OCI-LY1 (cell line): Measurements from ENCODE around the gene CD300A.

Source experiments
- H2AFZ ChIP-seq: fragments of 200-600 bp; sonication (generic), shearing (Covaris generic); 2 replicates; pipeline ENCODE4 v1.6.0; 2014; ENCODE audit warnings: antibody characterized with exemption, mild to moderate bottlenecking, low read length
- H3F3A ChIP-seq: fragments of 200-600 bp; sonication (generic), shearing (Covaris generic); 2 replicates; pipeline ENCODE4 v1.6.0; 2014; ENCODE audit warnings: mild to moderate bottlenecking, antibody characterized with exemption, low read length, moderate library complexity; ENCODE audit not compliant: insufficient read depth
- H3K27ac ChIP-seq: fragments of 200-600 bp; sonication (generic); 2 replicates; pipeline ENCODE4 v1.5.1; 2014; ENCODE audit warnings: low read length, mixed run types, mild to moderate bottlenecking, low read depth; ENCODE audit not compliant: poor library complexity, severe bottlenecking
- H3K27me3 ChIP-seq: fragments of 200-600 bp; sonication (generic); 2 replicates; pipeline ENCODE4 v1.6.0; 2014; ENCODE audit warnings: antibody characterized with exemption, mild to moderate bottlenecking, low read length, moderate library complexity; ENCODE audit not compliant: insufficient read depth
- H3K36me3 ChIP-seq: fragments of 200-600 bp; sonication (generic); 2 replicates; pipeline ENCODE4 v1.6.1; 2014; ENCODE audit warnings: mild to moderate bottlenecking, antibody characterized with exemption, low read length, moderate library complexity, mixed read lengths; ENCODE audit not compliant: insufficient read depth
- H3K4me1 ChIP-seq: fragments of 200-600 bp; sonication (generic); 2 replicates; pipeline ENCODE4 v1.5.1; 2014; ENCODE audit warnings: mild to moderate bottlenecking, low read length, moderate library complexity; ENCODE audit not compliant: insufficient read depth, severe bottlenecking
- H3K4me2 ChIP-seq: fragments of 200-600 bp; sonication (generic), shearing (Covaris generic); 2 replicates; pipeline ENCODE4 v1.6.1; 2014; ENCODE audit warnings: low read length
- H3K4me3 ChIP-seq: fragments of 200-600 bp; sonication (generic); 2 replicates; pipeline ENCODE4 v1.5.1; 2014; ENCODE audit warnings: low read length, low read depth, mild to moderate bottlenecking, mixed read lengths; ENCODE audit not compliant: poor library complexity, severe bottlenecking
- H3K79me2 ChIP-seq: fragments of 200-600 bp; shearing (Covaris generic); 2 replicates; pipeline ENCODE4 v1.6.1; 2016; ENCODE audit warnings: mixed run types, low read length, mixed read lengths; ENCODE audit not compliant: insufficient read depth
- H3K9ac ChIP-seq: fragments of 200-600 bp; sonication (generic), shearing (Covaris generic); 2 replicates; pipeline ENCODE4 v1.6.1; 2014; ENCODE audit warnings: mild to moderate bottlenecking, low read length, mixed read lengths
- H3K9me2 ChIP-seq: fragments of 200-600 bp; sonication (generic), shearing (Covaris generic); 2 replicates; pipeline ENCODE4 v1.6.1; 2014; ENCODE audit warnings: low read depth, mild to moderate bottlenecking, low read length, mixed read lengths
- H3K9me3 ChIP-seq: fragments of 200-600 bp; shearing (Covaris generic); 2 replicates; pipeline ENCODE4 v1.6.1; 2014; ENCODE audit warnings: low read length, mixed read lengths
- H4K20me1 ChIP-seq: fragments of 200-600 bp; sonication (generic), shearing (Covaris generic); 2 replicates; pipeline ENCODE4 v1.6.0; 2016; ENCODE audit warnings: mild to moderate bottlenecking, low read length; ENCODE audit not compliant: insufficient read depth
- CTCF ChIP-seq: fragments of 200-600 bp; sonication (generic), shearing (Covaris generic); IDR thresholded peaks from 2 replicates; pipeline ENCODE4 v1.5.1; 2017; ENCODE audit warnings: mild to moderate bottlenecking, antibody characterized with exemption, low read length, moderate library complexity, mixed read lengths
- EZH2 ChIP-seq: fragments of 200-600 bp; sonication (generic), shearing (Covaris generic); IDR thresholded peaks from 2 replicates; pipeline ENCODE4 v1.8.0; 2017; ENCODE audit warnings: borderline replicate concordance, mixed run types, mild to moderate bottlenecking, antibody characterized with exemption, low read length, moderate library complexity, mixed read lengths

CD300A gene

GRCh38 chr17:74460241-74460640, 6.2 kb upstream of the CD300A start:
- Histone ChIP-seq H3K9me3 (no peaks in the 10 kb centered on the region), H3K4me2 (no peak overlapping the region), H3K9ac (no peak overlapping the region), H3K36me3 (no peaks in the 10 kb centered on the region), H3K27ac (no peak overlapping the region), H3K9me2 (no peaks in the 10 kb centered on the region), H4K20me1 (no peaks in the 10 kb centered on the region), H3K27me3 (no peaks in the 10 kb centered on the region), H2AFZ (no peak overlapping the region), H3K4me3 (no peak overlapping the region), H3F3A (no peaks in the 10 kb centered on the region), H3K4me1 (no peaks in the 10 kb centered on the region), H3K79me2 (no peaks in the 10 kb centered on the region)
- TF ChIP-seq EZH2 (no peak), CTCF (no peak)

GRCh38 chr17:74460996-74461395, 5.4 kb upstream of the CD300A start:
- Histone ChIP-seq H3K4me3 (no peak overlapping the region), H3K9me2 (no peaks in the 10 kb centered on the region), H3K79me2 (no peaks in the 10 kb centered on the region), H3K4me2 (no peak overlapping the region), H3K9me3 (no peaks in the 10 kb centered on the region), H3K27ac (no peak overlapping the region), H3K9ac (no peak overlapping the region), H3K36me3 (no peaks in the 10 kb centered on the region), H3K4me1 (no peaks in the 10 kb centered on the region), H2AFZ (no peak overlapping the region), H3F3A (no peaks in the 10 kb centered on the region), H3K27me3 (no peaks in the 10 kb centered on the region), H4K20me1 (no peaks in the 10 kb centered on the region)
- no peak for TF ChIP-seq CTCF
- TF ChIP-seq EZH2 = no peak

- no peak overlapping the region for H3K27ac ChIP-seq
- no peaks in the 10 kb centered on the region for H3F3A ChIP-seq
- H3K9ac ChIP-seq = no peak overlapping the region
- no peaks in the 10 kb centered on the region for H3K79me2 ChIP-seq
- no peak overlapping the region for H2AFZ ChIP-seq
- no peaks in the 10 kb centered on the region for H3K36me3 ChIP-seq
- no peaks in the 10 kb centered on the region for H4K20me1 ChIP-seq
- no peak overlapping the region for H3K4me3 ChIP-seq
- H3K9me2 ChIP-seq = no peaks in the 10 kb centered on the region
- no peak for TF ChIP-seq EZH2
- no peak for TF ChIP-seq CTCF
- H3K9me3 ChIP-seq = no peaks in the 10 kb centered on the region
- H3K4me1 ChIP-seq = no peaks in the 10 kb centered on the region
- no peak overlapping the region for H3K4me2 ChIP-seq
- no peaks in the 10 kb centered on the region for H3K27me3 ChIP-seq
Measured at GRCh38 chr17:74461611-74462010, 4.8 kb upstream of the CD300A start.
